ENCODE results near the gene PDXDC1. TPM values are rescaled to one million over a fixed set of nuclear protein-coding genes. Genes with fewer than 3 reads are reported as not detected.
A peak's percentile ranks its signal among the peaks of the same experiment; 100 is the strongest.
"Not testable (repeated sequence)": the region's sequence is repeated elsewhere in the genome, so short reads cannot be mapped to it uniquely, and the experiment has no call there.

PDXDC1 gene
- total RNA-seq, 2 donors from 2014 or later = 63.3 to 66.2 TPM

DNA sequence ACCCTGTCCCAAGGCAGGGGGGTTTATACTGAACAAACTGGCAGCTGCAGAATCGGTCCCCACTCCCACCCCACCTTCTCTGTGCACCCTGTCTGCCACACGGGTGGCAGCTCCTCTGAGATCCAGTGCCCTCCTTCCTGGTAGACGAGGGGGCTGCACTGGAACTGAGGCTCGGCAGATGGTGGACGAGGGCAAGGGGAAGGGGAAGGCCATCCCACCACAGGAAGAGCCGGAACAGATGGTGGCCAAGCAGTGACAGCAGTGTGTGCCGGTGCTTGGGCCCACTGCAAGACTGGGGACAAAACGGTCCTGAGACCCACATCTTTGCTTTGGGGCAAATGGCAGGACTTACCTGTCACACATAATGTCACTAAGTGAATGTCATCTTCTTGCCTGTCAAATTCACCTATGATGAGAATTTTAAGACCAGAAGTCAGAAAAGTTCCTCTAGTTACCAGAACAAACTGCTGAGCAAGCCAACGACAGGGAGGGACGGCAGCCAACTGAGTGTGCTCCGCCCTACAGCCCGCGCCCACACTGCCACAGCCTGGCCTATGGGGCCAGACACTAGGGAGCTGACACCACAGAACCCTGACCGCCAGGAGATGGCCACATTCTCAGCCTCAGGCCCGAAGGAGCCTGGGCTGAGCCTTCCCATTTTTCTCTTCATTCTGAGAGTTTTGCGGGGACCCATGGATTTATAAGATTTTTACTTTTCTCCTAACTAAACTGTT is 66.6 kb downstream of the PDXDC1 start:
- H3K4me3 ChIP-seq = no peak overlapping the region
- peaks cover 0 to 26% of the 10 kb centered on the region in 2 donors for H3K36me3 ChIP-seq (replicated peaks in 1 of 2; ENCODE audit: insufficient read depth in 1 of 2, low read depth in 2 of 2)
- H3K27me3 ChIP-seq = no peaks in the 10 kb centered on the region
- H3K9me3 ChIP-seq = no peaks in the 10 kb centered on the region
- peaks cover 5% of the 10 kb centered on the region for H3K4me1 ChIP-seq
- no peak for TF ChIP-seq POLR2A (IDR thresholded peaks at IDR 0.05)
- TF ChIP-seq, protein P1, sequence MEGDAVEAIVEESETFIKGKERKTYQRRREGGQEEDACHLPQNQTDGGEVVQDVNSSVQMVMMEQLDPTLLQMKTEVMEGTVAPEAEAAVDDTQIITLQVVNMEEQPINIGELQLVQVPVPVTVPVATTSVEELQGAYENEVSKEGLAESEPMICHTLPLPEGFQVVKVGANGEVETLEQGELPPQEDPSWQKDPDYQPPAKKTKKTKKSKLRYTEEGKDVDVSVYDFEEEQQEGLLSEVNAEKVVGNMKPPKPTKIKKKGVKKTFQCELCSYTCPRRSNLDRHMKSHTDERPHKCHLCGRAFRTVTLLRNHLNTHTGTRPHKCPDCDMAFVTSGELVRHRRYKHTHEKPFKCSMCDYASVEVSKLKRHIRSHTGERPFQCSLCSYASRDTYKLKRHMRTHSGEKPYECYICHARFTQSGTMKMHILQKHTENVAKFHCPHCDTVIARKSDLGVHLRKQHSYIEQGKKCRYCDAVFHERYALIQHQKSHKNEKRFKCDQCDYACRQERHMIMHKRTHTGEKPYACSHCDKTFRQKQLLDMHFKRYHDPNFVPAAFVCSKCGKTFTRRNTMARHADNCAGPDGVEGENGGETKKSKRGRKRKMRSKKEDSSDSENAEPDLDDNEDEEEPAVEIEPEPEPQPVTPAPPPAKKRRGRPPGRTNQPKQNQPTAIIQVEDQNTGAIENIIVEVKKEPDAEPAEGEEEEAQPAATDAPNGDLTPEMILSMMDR (IDR thresholded peaks at IDR 0.05) = no peak
- WGBS, 2 donors = 68 to 76% methylated on average over 15 of the region's 16 CpGs
- peak; percentile 43 for ATAC-seq
- DNase-seq = peak in 3 of 4 donors; percentile 57 to 72 (median 60)
- intact Hi-C loops (cut with DNase I) = no loop called here
- H3K27ac ChIP-seq = no peak overlapping the region

DNA sequence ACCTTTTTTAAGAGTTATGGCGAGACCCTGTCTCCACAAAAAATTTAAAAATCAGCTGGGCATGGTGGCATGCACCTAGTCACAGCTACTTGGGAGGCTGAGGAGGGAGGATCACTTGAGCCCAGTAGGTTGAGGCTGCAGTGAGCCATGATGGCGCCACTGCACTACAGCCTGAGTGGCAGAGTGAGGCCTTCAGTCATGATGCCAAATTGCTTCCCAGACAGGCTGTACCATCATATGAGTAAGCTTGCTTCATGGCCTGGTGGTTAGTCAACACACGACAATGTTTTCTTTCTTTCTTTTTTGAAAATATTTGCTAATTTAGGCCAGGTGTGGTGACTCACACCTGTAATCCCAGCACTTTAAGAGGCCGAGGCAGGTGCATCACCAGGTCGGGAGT is 68.5 kb downstream of the PDXDC1 start:
- ATAC-seq = no peak
- Histone ChIP-seq H3K27me3 (no peaks in the 10 kb centered on the region), H3K4me1 (peaks cover 5% of the 10 kb centered on the region), H3K9me3 (no peaks in the 10 kb centered on the region), H3K27ac (no peak overlapping the region), H3K36me3 (replicated peaks in 1 of 2; ENCODE audit: insufficient read depth in 1 of 2, low read depth in 2 of 2) (peaks cover 0 to 16% of the 10 kb centered on the region in 2 donors), H3K4me3 (no peak overlapping the region)
- intact Hi-C loops (cut with DNase I) = no loop called here
- TF ChIP-seq POLR2A (IDR thresholded peaks at IDR 0.05) = no peak
- TF ChIP-seq, protein P1 (IDR thresholded peaks at IDR 0.05) = no peak
- no peak for DNase-seq
- WGBS, 2 donors = 94 to 98% methylated on average over 4 to 5 of the region's 5 CpGs

DNA sequence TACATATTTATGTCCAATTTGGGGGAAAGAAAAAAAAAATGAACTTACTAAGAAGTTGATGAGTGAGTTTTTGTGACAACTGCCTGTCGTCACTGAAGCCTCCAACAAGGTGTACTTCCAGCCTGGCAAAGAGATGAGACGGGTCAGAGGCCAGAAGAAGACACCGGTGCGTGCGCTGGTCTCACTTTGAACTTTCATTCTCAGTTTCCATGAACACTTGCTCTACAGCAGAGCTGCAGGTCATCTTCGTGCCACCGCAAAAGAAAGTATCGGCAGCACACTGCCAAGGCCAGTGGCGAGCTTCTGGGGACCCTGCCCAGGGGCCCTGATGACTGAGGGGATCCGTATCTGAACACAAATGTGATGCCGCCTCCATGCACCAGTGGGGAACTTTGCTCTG is 69.5 kb downstream of the PDXDC1 start:
- WGBS, 2 donors = 92 to 93% methylated on average over 11 of the region's 11 CpGs
- intact Hi-C loops (cut with DNase I) = no loop called here
- peaks cover 5% of the 10 kb centered on the region for H3K4me1 ChIP-seq
- H3K27ac ChIP-seq = no peak overlapping the region
- H3K4me3 ChIP-seq = no peak overlapping the region
- peaks cover 0 to 10% of the 10 kb centered on the region in 2 donors for H3K36me3 ChIP-seq (replicated peaks in 1 of 2; ENCODE audit: insufficient read depth in 1 of 2, low read depth in 2 of 2)
- no peak for DNase-seq
- H3K9me3 ChIP-seq = no peaks in the 10 kb centered on the region
- no peak for TF ChIP-seq POLR2A (IDR thresholded peaks at IDR 0.05)
- TF ChIP-seq, protein P1 (IDR thresholded peaks at IDR 0.05) = no peak
- no peak for ATAC-seq
- H3K27me3 ChIP-seq = no peaks in the 10 kb centered on the region

DNA sequence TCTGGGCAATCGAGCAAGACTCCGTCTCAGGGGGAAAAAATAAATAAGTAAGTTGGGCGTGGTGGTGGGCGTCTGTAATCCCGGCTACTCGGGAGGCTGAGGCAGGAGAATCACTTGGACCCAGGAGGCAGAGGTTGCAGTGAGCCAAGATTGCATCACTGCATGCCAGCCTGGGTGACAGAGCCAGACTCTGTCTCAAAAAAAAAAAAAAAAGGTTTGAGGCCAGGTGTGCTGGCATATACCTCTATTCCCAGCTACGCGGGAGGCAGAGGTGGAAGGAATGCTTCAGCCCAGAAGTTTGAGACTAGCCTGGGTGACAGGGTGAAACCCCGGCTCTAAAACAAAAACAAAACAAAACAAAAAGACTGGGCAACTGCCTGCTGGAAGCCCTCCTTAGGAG is 70.4 kb downstream of the PDXDC1 start:
- H3K4me3 ChIP-seq; H3K36me3 ChIP-seq (replicated peaks in 1 of 2; ENCODE audit: insufficient read depth in 1 of 2, low read depth in 2 of 2); H3K27me3 ChIP-seq; H3K9me3 ChIP-seq; intact Hi-C loops (cut with DNase I); H3K4me1 ChIP-seq: not testable (repeated sequence)
- peak in 3 of 4 donors; percentile 49 to 67 (median 52) for DNase-seq
- H3K27ac ChIP-seq = peak overlapping the region; percentile 55 to 70 (median 62)
- TF ChIP-seq POLR2A (IDR thresholded peaks at IDR 0.05) = peak in 1 of 3 donors; percentile 29
- peak; percentile 69 for ATAC-seq
- 45 to 47% methylated on average over 9 of the region's 9 CpGs for WGBS, 2 donors

DNA sequence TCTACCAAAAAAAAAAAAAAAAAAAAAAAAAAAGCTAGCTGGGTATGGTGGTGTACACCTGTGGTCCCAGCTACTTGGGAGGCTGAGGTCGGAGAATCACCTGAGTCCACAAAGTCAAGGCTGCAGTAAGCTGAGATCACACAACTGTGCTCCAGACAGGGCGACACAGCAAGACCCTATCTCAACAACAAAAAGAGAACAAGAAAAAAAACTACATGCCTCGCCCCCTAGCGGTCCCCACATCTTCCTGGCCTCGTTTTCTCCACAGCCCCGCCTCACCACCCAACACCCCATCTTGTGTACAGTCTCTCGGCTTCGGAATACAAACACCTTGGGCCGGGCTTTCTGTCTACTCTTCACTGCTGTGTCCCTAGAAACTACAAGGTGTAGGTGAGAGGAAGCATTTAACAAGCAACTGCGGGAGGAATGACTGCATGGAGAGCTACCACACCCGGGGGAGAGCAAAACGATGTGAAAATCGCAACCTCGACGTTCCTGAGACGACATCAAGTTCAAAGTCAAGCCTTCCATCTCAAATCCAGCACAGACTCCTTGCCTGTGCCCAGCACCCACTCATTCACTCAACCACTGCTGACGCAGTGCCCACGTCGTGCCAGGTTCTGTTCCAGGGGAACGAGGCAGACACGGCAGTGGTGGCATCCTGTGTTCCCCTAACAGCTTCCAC is 72.0 kb downstream of the PDXDC1 start:
- ATAC-seq = no peak
- H3K27ac ChIP-seq = peak overlapping the region in 1 of 4 donors; percentile 70
- TF ChIP-seq, protein P1 (IDR thresholded peaks at IDR 0.05) = no peak
- TF ChIP-seq POLR2A (IDR thresholded peaks at IDR 0.05) = no peak
- intact Hi-C loops (cut with DNase I) = no loop called here
- 93 to 95% methylated on average over 16 to 21 of the region's 21 CpGs for WGBS, 2 donors
- H3K27me3 ChIP-seq = no peaks in the 10 kb centered on the region
- no peaks in the 10 kb centered on the region for H3K9me3 ChIP-seq
- no peak overlapping the region for H3K4me3 ChIP-seq
- peaks cover 5% of the 10 kb centered on the region for H3K4me1 ChIP-seq
- DNase-seq = no peak
- no peaks in the 10 kb centered on the region for H3K36me3 ChIP-seq (replicated peaks in 1 of 2; ENCODE audit: insufficient read depth in 1 of 2, low read depth in 2 of 2)
